HCT116 (cell line): Measurements from ENCODE around the gene INPP1. TPM values are rescaled to one million over a fixed set of nuclear protein-coding genes. Genes with fewer than 3 reads are reported as not detected.

Source experiments
- ATAC-seq: fragments of 200-7000 bp; cut with Tn5 transposase; 2 replicates; pipeline ENCODE4 v1.9.1; 2020; ENCODE audit warnings: mild to moderate bottlenecking, moderate library complexity
- BruUV-seq: library from RNA; stranded (reverse); fragments of 400-500 nt; replicated peaks from 2 replicates; lab custom pipeline; 2021; lab: Mats Ljungman, UMichigan
- CTCF ChIA-PET: fragments of 300-600 bp; sonication (Branson Sonifier 250); formaldehyde crosslinking; loops from one replicate; lab custom pipeline; 2021; ENCODE audit warnings: antibody characterized with exemption; lab: Charles Lee
- POLR2A ChIA-PET: fragments of 300-600, 350-600 bp; sonication (Branson Sonifier 250); formaldehyde crosslinking; loops from one replicate; lab custom pipeline; 2021; ENCODE audit warnings: antibody characterized with exemption; lab: Charles Lee
- RAD21 ChIA-PET, 2 experiments: fragments of 300-600 bp; sonication (Branson Sonifier 250); formaldehyde crosslinking; loops; one replicate each; lab custom pipeline; 2023; ENCODE audit warnings: low total read pairs in 2 of 2; ENCODE audit not compliant: uncharacterized antibody in 2 of 2, unreplicated experiment in 2 of 2, low non-redundant PET in 1 of 2; lab: Charles Lee
- DNase-seq: peaks from one replicate; pipeline ENCODE4 v3.0.0-alpha.2; 2010; ENCODE audit warnings: low read depth, low spot score
- H2AFZ ChIP-seq: fragments of 200-600 bp; shearing (Covaris generic), sonication (generic); 2 replicates; pipeline ENCODE4 v1.6.1; 2017; ENCODE audit warnings: low read depth, mixed run types, mixed read lengths, antibody characterized with exemption, low read length; ENCODE audit not compliant: poor library complexity, severe bottlenecking
- H3K27ac ChIP-seq: 2 replicates; pipeline ENCODE4 v1.5.1; 2012; ENCODE audit warnings: low read depth, low read length
- H3K27me3 ChIP-seq: fragments of 200-600 bp; sonication (generic); 2 replicates; pipeline ENCODE4 v1.6.1; 2016; ENCODE audit warnings: mixed run types, low read length, mixed read lengths; ENCODE audit not compliant: insufficient read depth
- H3K36me3 ChIP-seq, 2 experiments: fragments of 200-500 bp in 1 of 2; fragments of 200-600 bp in 1 of 2; sonication (Bioruptor generic) in 1 of 2; sonication (generic) in 1 of 2; 2 replicates each; pipeline versions ENCODE4 v1.5.1 to v1.6.1; 2014 to 2016; ENCODE audit warnings: low read length in 2 of 2, inconsistent platforms in 1 of 2, mixed read lengths in 1 of 2, mixed run types in 1 of 2; ENCODE audit not compliant: insufficient read depth in 2 of 2, control insufficient read depth in 1 of 2
- H3K4me1 ChIP-seq, 2 experiments: fragments of 200-600 bp in 1 of 2; sonication (generic) in 1 of 2; 2 replicates each; pipeline versions ENCODE4 v1.5.1 to v1.6.1; 2012 to 2017; ENCODE audit warnings: low read length in 2 of 2, inconsistent platforms in 1 of 2, mild to moderate bottlenecking in 1 of 2, mixed read lengths in 1 of 2, mixed run types in 1 of 2, moderate library complexity in 1 of 2; ENCODE audit not compliant: insufficient read depth in 2 of 2, control insufficient read depth in 1 of 2
- H3K4me2 ChIP-seq: fragments of 200-600 bp; sonication (generic); 2 replicates; pipeline ENCODE4 v1.6.1; 2017; ENCODE audit warnings: mixed run types, low read length, mixed read lengths
- H3K4me3 ChIP-seq, 2 experiments: fragments of 200-600 bp in 1 of 2; sonication (generic) in 1 of 2; replicated peaks in 1 of 2; 2 replicates each; pipeline ENCODE4 v1.5.1; 2011 to 2016; ENCODE audit warnings: low read length in 2 of 2, control low read depth in 1 of 2, low read depth in 1 of 2, mild to moderate bottlenecking in 1 of 2, mixed read lengths in 1 of 2, mixed run types in 1 of 2
- H3K79me2 ChIP-seq: fragments of 200-600 bp; sonication (generic); 2 replicates; pipeline ENCODE4 v1.6.1; 2017; ENCODE audit warnings: mild to moderate bottlenecking, mixed run types, low read length, moderate library complexity, mixed read lengths; ENCODE audit not compliant: insufficient read depth
- H3K9ac ChIP-seq: fragments of 200-600 bp; sonication (generic); 2 replicates; pipeline ENCODE4 v1.6.1; 2016; ENCODE audit warnings: low read length, mixed read lengths
- H3K9me2 ChIP-seq: fragments of 200-600 bp; sonication (generic), shearing (Covaris generic); 2 replicates; pipeline ENCODE4 v1.6.1; 2017; ENCODE audit warnings: mixed run types, mild to moderate bottlenecking, moderate library complexity; ENCODE audit not compliant: insufficient read depth
- H3K9me3 ChIP-seq, 2 experiments: fragments of 200-500 bp in 1 of 2; fragments of 200-600 bp in 1 of 2; sonication (Bioruptor generic) in 1 of 2; sonication (generic) in 1 of 2; 2 replicates each; pipeline ENCODE4 v1.6.1; 2014 to 2017; ENCODE audit warnings: low read length in 2 of 2, mixed read lengths in 2 of 2, inconsistent platforms in 1 of 2, low read depth in 1 of 2, mild to moderate bottlenecking in 1 of 2, mixed run types in 1 of 2, moderate library complexity in 1 of 2; ENCODE audit not compliant: control insufficient read depth in 1 of 2, insufficient read depth in 1 of 2
- H4K20me1 ChIP-seq: fragments of 200-600 bp; sonication (generic), shearing (Covaris generic); 2 replicates; pipeline ENCODE4 v1.6.1; 2017; ENCODE audit warnings: mixed run types, mild to moderate bottlenecking, moderate library complexity; ENCODE audit not compliant: insufficient read depth
- CBX3 ChIP-seq: IDR thresholded peaks from 2 replicates; pipeline ENCODE4 v1.6.1; 2012; ENCODE audit warnings: low read depth
- CTCF ChIP-seq, 3 experiments: fragments of 200-600 bp in 1 of 3; sonication (generic) in 1 of 3; IDR thresholded peaks in 2 of 3; conservative IDR thresholded peaks in 1 of 3; 2 replicates each; pipeline ENCODE4 v1.5.1; 2012 to 2017; ENCODE audit warnings: low read depth in 2 of 3, low read length in 2 of 3, antibody characterized with exemption in 1 of 3, borderline replicate concordance in 1 of 3, control low read depth in 1 of 3, mild to moderate bottlenecking in 1 of 3, mixed read lengths in 1 of 3, mixed run types in 1 of 3, moderate library complexity in 1 of 3; ENCODE audit not compliant: insufficient read depth in 1 of 3
- FOSL1 ChIP-seq: IDR thresholded peaks from 2 replicates; pipeline ENCODE4 v1.6.1; 2012; ENCODE audit warnings: low read depth
- JUND ChIP-seq: IDR thresholded peaks from 2 replicates; pipeline ENCODE4 v1.6.1; 2012
- SIN3A ChIP-seq: IDR thresholded peaks from 2 replicates; pipeline ENCODE4 v1.6.1; 2012; ENCODE audit warnings: low read depth
- SRF ChIP-seq: IDR thresholded peaks from 2 replicates; pipeline ENCODE4 v1.6.1; 2012; ENCODE audit warnings: low read depth
- TCF7L2 ChIP-seq: IDR thresholded peaks from 2 replicates; pipeline ENCODE4 v1.7.0; 2011; ENCODE audit warnings: borderline replicate concordance, inconsistent platforms; ENCODE audit not compliant: insufficient read depth, insufficient read length; ENCODE audit errors: extremely low read depth
- ZBTB33 ChIP-seq: IDR thresholded peaks from 2 replicates; pipeline ENCODE4 v1.6.1; 2011; ENCODE audit warnings: mild to moderate bottlenecking, low read length, moderate library complexity; ENCODE audit not compliant: insufficient replicate concordance; ENCODE audit errors: extremely low read depth
- ZFX ChIP-seq: fragments of 450-650 bp; IDR thresholded peaks from 2 replicates; pipeline ENCODE4 v1.6.1; 2017
- intact Hi-C: fragments of 100-400 bp; cut with micrococcal nuclease; formaldehyde crosslinking; loops from 2 replicates; pipeline ENCODE4 v1.10.0; 2022
- total RNA-seq: library from RNA; stranded (reverse); gene quantifications from one replicate; pipeline ENCODE4 v1.2.1, GENCODE V29; 2021; ENCODE audit not compliant: unreplicated experiment

Gene INPP1
- total RNA-seq, 1 experiment from 2014 or later: 19.6 TPM

- intact Hi-C loops: no loop called here
- DNase-seq (no peak), ATAC-seq (no peak)
- RAD21 ChIA-PET: no interaction called here
- no TSS peak for BruUV-seq
- Histone ChIP-seq H2AFZ (no peak overlapping the region), H3K36me3 (peaks cover 0 to 6% of the 10 kb centered on the region in 2 experiments; a peak in 1 of 4 replicates), H3K27ac (no peak overlapping the region)
- CTCF ChIA-PET: no interaction called here
- TF ChIP-seq SRF (no peak), JUND (no peak), ZBTB33 (no peak), ZFX (no peak), FOSL1 (no peak), CTCF (IDR thresholded peaks at IDR 0.05 in 2 of 3, conservative IDR thresholded peaks at IDR 0.05 in 1 of 3; ENCODE audit: borderline replicate concordance in 1 of 3, insufficient read depth in 1 of 3, low read depth in 2 of 3, low read length in 2 of 3) (no peak), CBX3 (no peak), TCF7L2 (no peak), SIN3A (no peak)
- TF ChIP-seq, all 23 proteins: peak for 0
- Histone ChIP-seq H3K9me2 (no peaks in the 10 kb centered on the region), H3K9ac (no peak overlapping the region), H3K27me3 (no peaks in the 10 kb centered on the region), H4K20me1 (no peaks in the 10 kb centered on the region), H3K4me3 (no peak overlapping the region), H3K4me2 (no peak overlapping the region), H3K79me2 (peaks cover 23% of the 10 kb centered on the region; the same call in 1 of the 2 replicates), H3K9me3 (no peaks in the 10 kb centered on the region), H3K4me1 (no peaks in the 10 kb centered on the region)
- POLR2A ChIA-PET: no interaction called here
These were observed 42.4 kb upstream of the INPP1 start for GRCh38 chr2:190301032-190301431.
